Kidney (tissue), 14 donors: Measurements from ENCODE around the gene USB1. TPM values are rescaled to one million over a fixed set of nuclear protein-coding genes. Genes with fewer than 3 reads are reported as not detected.
A peak's percentile ranks its signal among the peaks of the same experiment; 100 is the strongest.

Source experiments
- DNase-seq, 5 donors: peaks; one replicate each; pipeline ENCODE4 v3.0.0-alpha.2; 2013 to 2020
- FAIRE-seq: peaks from 2 replicates; lab custom pipeline; 2012; peaks lifted over from hg19 to GRCh38; lab: Jason Lieb, UNC
- H3K27ac ChIP-seq, 2 donors: one replicate each; pipeline ENCODE4 v1.7.0; 2013; ENCODE audit warnings: low read depth in 2 of 2, low read length in 2 of 2, inconsistent platforms in 1 of 2
- H3K27me3 ChIP-seq: one replicate; pipeline ENCODE4 v1.7.1; 2013; ENCODE audit warnings: low read length, inconsistent platforms; ENCODE audit not compliant: control insufficient read depth, insufficient read depth
- H3K36me3 ChIP-seq, 3 donors: one replicate each; pipeline versions ENCODE4 v1.7.0 to v1.7.1; 2013; ENCODE audit warnings: low read length in 3 of 3, control low read depth in 1 of 3, inconsistent platforms in 1 of 3; ENCODE audit not compliant: insufficient read depth in 3 of 3, control insufficient read depth in 2 of 3
- H3K4me1 ChIP-seq, 3 donors: one replicate each; pipeline versions ENCODE4 v1.7.0 to v1.7.1; 2013; ENCODE audit warnings: low read length in 3 of 3, inconsistent platforms in 1 of 3, low read depth in 1 of 3; ENCODE audit not compliant: control insufficient read depth in 2 of 3, insufficient read depth in 2 of 3
- H3K4me3 ChIP-seq, 3 donors: one replicate each; pipeline versions ENCODE4 v1.7.0 to v1.8.1; 2013; ENCODE audit warnings: low read length in 3 of 3, control low read depth in 1 of 3, inconsistent platforms in 1 of 3
- H3K9ac ChIP-seq, 3 donors: one replicate each; pipeline versions ENCODE4 v1.7.0 to v1.7.1; 2013; ENCODE audit warnings: low read length in 3 of 3, control low read depth in 1 of 3, inconsistent platforms in 1 of 3
- H3K9me3 ChIP-seq, 3 donors: one replicate each; pipeline versions ENCODE4 v1.7.0 to v1.7.1; 2013; ENCODE audit warnings: low read length in 3 of 3, control low read depth in 1 of 3, inconsistent platforms in 1 of 3; ENCODE audit not compliant: control insufficient read depth in 2 of 3, insufficient read depth in 1 of 3
- CTCF ChIP-seq: IDR thresholded peaks from 3 replicates; pipeline ENCODE4 v1.5.1; 2012; ENCODE audit warnings: mild to moderate bottlenecking, moderate library complexity, borderline replicate concordance; ENCODE audit not compliant: insufficient read depth; ENCODE audit errors: extremely low read depth
- intact Hi-C: fragments of 100-400 bp; cut with DNase I; formaldehyde crosslinking; loops from one replicate; pipeline ENCODE4 v1.11.1; 2022
- polyA plus RNA-seq: library from polyadenylated mRNA; stranded (reverse); fragments of 350-450 nt; fragmentation: Illumina TruSeq; extraction: RNeasy Lipid Tissue Mini Kit (QIAGEN cat#74804); gene quantifications from one replicate; pipeline ENCODE4 v1.2.3, GENCODE V29; 2014; ENCODE audit warnings: low read depth, low replicate concordance; ENCODE audit not compliant: insufficient read depth
- total RNA-seq: library from RNA; stranded (reverse); fragmentation: NEBNext Ultra II Directional; extraction: Animal tissue kit (Norgen Biotek cat#: 25700); gene quantifications from one replicate; pipeline ENCODE4 v1.2.1, GENCODE V29; 2021
- donor health status: control.
- donor health status: control.
- donor health status: control.
- donor health status: control.
- donor health status: control.
- donor health status: DM: yes; HTN: yes; CAD: no.
- donor health status: Normal renal cell carcinoma (clear cell type).

Gene USB1
- total and polyA plus RNA-seq, 2 donors from 2014 or later, result 18.3 to 32.8 TPM

DNA sequence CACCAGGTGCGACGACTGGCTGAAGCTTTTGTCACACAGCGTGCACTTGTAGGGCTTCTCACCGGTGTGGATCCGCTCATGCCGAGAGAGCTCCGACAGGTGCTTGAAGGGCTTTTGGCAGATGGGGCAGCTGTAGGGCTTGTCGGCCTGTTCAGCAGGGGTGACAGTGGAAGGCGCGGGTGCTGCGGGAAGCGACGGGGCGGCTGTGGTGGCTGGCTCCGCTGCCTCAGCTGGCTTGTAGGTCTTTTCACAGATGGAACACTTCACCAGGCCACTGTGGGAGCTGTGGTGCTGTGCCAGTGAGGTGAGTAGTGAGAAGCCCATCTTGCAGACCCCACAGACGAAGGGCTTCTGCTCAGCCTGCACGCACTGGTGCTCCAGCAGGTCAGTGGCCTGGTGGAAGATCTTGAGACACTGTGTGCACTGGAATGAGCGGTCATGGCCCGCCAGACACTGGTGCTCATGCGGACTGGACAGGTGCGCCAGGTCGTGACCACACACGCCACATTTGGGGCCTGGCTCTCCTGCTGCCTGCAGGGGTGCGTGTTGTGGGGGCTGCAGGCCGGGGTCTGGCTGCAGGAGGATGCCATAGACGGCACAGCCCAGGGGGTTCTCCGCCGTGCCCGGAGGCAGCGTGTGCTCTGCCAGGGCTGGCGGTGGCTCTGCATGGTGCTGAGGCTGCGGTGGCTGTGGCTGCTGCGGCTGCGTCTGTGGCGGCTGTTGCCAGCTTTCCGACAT lies 3.5 kb upstream of the USB1 start:
- FAIRE-seq (no peak), DNase-seq (peak in 1 of 5 donors; percentile 35)
- no peak overlapping the region for H3K9ac ChIP-seq
- no peaks in the 10 kb centered on the region for H3K27me3 ChIP-seq
- no peak overlapping the region for H3K4me3 ChIP-seq
- peaks cover 0 to 13% (median 5%) of the 10 kb centered on the region in 3 donors for H3K36me3 ChIP-seq
- H3K27ac ChIP-seq, result no peak overlapping the region
- TF ChIP-seq CTCF, result no peak
- peaks cover 3 to 32% (median 5%) of the 10 kb centered on the region in 3 donors for H3K4me1 ChIP-seq
- no peaks in the 10 kb centered on the region for H3K9me3 ChIP-seq
- intact Hi-C loops, result loop anchor here (5.0 to 10.0 kb wide), 2 partner anchors 95 to 233 kb away; no protein-coding TSS in a partner anchor

DNA sequence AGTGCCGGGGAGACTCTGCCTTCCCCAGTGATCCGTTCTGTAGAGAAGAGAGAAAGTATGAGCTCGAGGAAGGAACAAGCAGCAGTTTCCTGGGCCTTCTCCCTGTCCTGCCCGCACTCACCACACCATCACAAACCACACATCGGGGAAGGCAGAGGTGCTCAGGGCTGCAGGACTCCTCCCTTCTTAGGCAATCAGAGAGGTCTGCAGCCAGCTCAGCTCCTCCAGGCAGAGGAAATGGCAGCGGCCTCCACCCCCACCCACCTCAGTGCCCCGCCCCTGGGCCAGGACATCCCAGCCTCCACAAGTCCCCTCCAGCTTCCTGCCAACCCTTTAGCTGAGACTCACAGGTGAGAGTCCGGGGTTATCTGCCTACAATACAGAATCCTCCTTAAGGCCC lies 2.7 kb upstream of the USB1 start:
- H3K9ac ChIP-seq, result no peak overlapping the region
- DNase-seq (peak in 2 of 5 donors; percentile 54 to 71), FAIRE-seq (no peak)
- H3K9me3 ChIP-seq, result no peaks in the 10 kb centered on the region
- H3K4me3 ChIP-seq, result no peak overlapping the region
- no peaks in the 10 kb centered on the region for H3K27me3 ChIP-seq
- H3K4me1 ChIP-seq, result peaks cover 3 to 27% (median 5%) of the 10 kb centered on the region in 3 donors
- intact Hi-C loops, result loop anchor here (5.0 to 10.0 kb wide), 2 partner anchors 96 to 234 kb away; no protein-coding TSS in a partner anchor
- H3K27ac ChIP-seq, result no peak overlapping the region
- TF ChIP-seq CTCF, result no peak
- peaks cover 0 to 13% (median 5%) of the 10 kb centered on the region in 3 donors for H3K36me3 ChIP-seq

GRCh38 chr16:57998992-57999365 lies 2.2 kb upstream of the USB1 start:
- peak overlapping the region in 2 of 3 donors; percentile 57 to 80 for H3K9ac ChIP-seq
- no peaks in the 10 kb centered on the region for H3K27me3 ChIP-seq
- H3K4me3 ChIP-seq, result peak overlapping the region; percentile 14 to 68 (median 57)
- intact Hi-C loops, result loop anchor here (5.0 to 10.0 kb wide), 2 partner anchors 97 to 234 kb away; no protein-coding TSS in a partner anchor
- FAIRE-seq, result no peak
- DNase-seq, result peak in 1 of 5 donors; percentile 33
- peaks cover 3 to 22% (median 5%) of the 10 kb centered on the region in 3 donors for H3K4me1 ChIP-seq
- TF ChIP-seq CTCF, result no peak
- H3K27ac ChIP-seq, result no peak overlapping the region
- H3K36me3 ChIP-seq, result peaks cover 0 to 13% (median 5%) of the 10 kb centered on the region in 3 donors
- H3K9me3 ChIP-seq, result no peaks in the 10 kb centered on the region
